Parathyroid adenoma (tissue), 2 donors: ENCODE measurements around the gene GNA12.

ENCODE experiments used
- H2AFZ ChIP-seq: fragments of 300-600 bp; sonication (generic); one replicate; pipeline ENCODE4 v1.7.0; 2017; ENCODE audit warnings: antibody characterized with exemption, mild to moderate bottlenecking
- H3K27ac ChIP-seq: fragments of 300-600 bp; sonication (generic); one replicate; pipeline ENCODE4 v1.7.0; 2017
- H3K27me3 ChIP-seq: fragments of 300-600 bp; sonication (generic); one replicate; pipeline ENCODE4 v1.7.0; 2017; ENCODE audit warnings: low read length; ENCODE audit not compliant: control insufficient read depth, insufficient read depth
- H3K36me3 ChIP-seq: fragments of 300-600 bp; sonication (generic); one replicate; pipeline ENCODE4 v1.7.0; 2017; ENCODE audit warnings: low read length; ENCODE audit not compliant: control insufficient read depth, insufficient read depth
- H3K4me1 ChIP-seq: fragments of 300-600 bp; sonication (generic); one replicate; pipeline ENCODE4 v1.7.0; 2017; ENCODE audit warnings: control low read depth
- H3K4me2 ChIP-seq: fragments of 300-600 bp; sonication (generic); one replicate; pipeline ENCODE4 v1.7.0; 2017; ENCODE audit warnings: low read length
- H3K4me3 ChIP-seq: fragments of 300-600 bp; sonication (generic); one replicate; pipeline ENCODE4 v1.7.0; 2017; ENCODE audit warnings: low read depth, low read length
- H3K79me2 ChIP-seq: fragments of 300-600 bp; sonication (generic); one replicate; pipeline ENCODE4 v1.7.0; 2017; ENCODE audit warnings: control low read depth
- H3K9ac ChIP-seq: fragments of 300-600 bp; sonication (generic); one replicate; pipeline ENCODE4 v1.7.0; 2017; ENCODE audit warnings: mild to moderate bottlenecking
- H3K9me3 ChIP-seq: fragments of 300-600 bp; sonication (generic); one replicate; pipeline ENCODE4 v1.7.0; 2017; ENCODE audit warnings: low read length; ENCODE audit not compliant: control insufficient read depth
- TF ChIP-seq, protein P1 (sequence below): fragments of 300-600 bp; sonication (generic); IDR thresholded peaks from one replicate; pipeline ENCODE4 v1.7.0; 2017; ENCODE audit warnings: antibody characterized with exemption, mild to moderate bottlenecking
- donor health status: primary hyperparathyroidism.

The GNA12 gene

DNA sequence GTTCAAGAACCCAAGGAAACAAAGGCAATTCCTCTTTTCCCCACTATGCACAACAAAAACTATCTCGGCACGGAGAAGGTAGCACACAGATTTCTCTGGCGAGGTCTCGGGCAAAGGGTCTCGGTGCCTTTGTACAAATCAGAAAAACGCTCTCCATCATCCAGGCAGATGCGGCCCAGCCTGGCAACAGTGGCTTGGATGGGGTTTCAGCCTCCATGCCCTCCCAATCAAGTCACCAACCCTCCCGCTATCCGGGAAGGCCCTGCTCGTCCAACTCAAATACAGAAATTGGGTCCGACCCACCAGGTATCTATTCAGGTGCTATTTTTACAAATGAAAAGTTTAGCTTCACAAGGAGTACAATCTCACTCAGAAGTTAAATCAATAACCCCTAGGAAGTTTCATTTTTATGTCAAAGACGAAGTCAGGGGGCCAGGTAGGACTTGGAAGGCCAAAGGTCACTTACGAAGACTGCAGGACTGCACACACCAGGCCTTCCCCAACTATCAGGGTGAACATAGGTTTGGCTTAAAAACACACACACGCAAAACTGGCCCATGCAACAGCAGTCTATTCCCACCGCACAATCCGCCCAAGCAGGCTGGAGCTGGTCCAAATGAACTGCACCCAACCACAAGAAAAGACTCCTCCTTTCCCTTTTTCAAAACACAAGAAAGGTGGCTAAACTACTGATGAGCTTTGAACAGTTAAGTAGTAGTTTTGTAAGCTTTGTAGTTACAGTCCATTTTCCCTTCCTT lies 43.0 kb downstream of the GNA12 start:
- H3K9ac ChIP-seq, result no peak overlapping the region
- peaks cover 5% of the 10 kb centered on the region for H3K4me1 ChIP-seq

DNA sequence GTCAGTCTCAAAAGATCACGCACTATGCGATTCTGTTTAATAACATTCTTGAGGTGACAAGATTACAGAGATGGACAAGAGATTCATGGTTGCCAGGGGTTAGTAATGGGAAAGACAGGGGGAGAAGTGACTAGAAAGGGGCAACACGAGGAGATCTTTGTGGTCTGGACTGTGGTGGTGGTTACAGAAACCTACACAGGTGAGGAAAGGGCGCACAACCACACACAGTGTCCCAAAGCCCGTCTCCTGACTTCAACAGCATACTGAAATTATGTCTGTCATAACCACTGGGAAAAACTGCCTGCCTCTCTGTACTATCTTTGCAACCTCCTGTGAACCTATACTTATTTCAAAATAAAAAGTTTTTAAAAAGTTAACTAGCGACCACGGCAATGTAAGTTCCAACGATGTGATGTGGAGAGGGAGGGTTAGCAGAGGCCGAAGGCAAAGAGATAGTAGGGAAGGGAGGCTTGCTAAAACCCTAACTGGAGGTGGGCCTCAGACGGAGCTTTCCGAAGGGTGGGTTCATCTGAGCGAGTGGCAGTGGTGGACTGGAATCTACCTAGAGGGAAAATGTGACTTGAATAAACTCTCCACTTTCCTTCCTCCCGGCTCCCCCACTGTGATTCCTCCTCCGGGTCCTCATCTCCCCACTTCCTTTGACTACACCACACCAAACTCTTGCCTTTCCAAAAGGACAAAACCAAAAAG lies 43.7 kb downstream of the GNA12 start:
- Histone ChIP-seq H3K9me3 (no peaks in the 10 kb centered on the region), H3K27ac (no peak overlapping the region), H3K4me1 (peaks cover 5% of the 10 kb centered on the region), H3K4me3 (no peak overlapping the region), H3K4me2 (no peak overlapping the region), H2AFZ (no peak overlapping the region), H3K36me3 (no peaks in the 10 kb centered on the region), H3K9ac (no peak overlapping the region), H3K27me3 (no peaks in the 10 kb centered on the region), H3K79me2 (peaks cover 23% of the 10 kb centered on the region)
- TF ChIP-seq, protein P1, sequence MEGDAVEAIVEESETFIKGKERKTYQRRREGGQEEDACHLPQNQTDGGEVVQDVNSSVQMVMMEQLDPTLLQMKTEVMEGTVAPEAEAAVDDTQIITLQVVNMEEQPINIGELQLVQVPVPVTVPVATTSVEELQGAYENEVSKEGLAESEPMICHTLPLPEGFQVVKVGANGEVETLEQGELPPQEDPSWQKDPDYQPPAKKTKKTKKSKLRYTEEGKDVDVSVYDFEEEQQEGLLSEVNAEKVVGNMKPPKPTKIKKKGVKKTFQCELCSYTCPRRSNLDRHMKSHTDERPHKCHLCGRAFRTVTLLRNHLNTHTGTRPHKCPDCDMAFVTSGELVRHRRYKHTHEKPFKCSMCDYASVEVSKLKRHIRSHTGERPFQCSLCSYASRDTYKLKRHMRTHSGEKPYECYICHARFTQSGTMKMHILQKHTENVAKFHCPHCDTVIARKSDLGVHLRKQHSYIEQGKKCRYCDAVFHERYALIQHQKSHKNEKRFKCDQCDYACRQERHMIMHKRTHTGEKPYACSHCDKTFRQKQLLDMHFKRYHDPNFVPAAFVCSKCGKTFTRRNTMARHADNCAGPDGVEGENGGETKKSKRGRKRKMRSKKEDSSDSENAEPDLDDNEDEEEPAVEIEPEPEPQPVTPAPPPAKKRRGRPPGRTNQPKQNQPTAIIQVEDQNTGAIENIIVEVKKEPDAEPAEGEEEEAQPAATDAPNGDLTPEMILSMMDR, result no peak

More for the DNA sequence above, 43.0 kb downstream of the GNA12 start:
- TF ChIP-seq, protein P1, result no peak
- H3K79me2 ChIP-seq, result peaks cover 25% of the 10 kb centered on the region
- H3K4me3 ChIP-seq, result no peak overlapping the region
- H2AFZ ChIP-seq, result no peak overlapping the region
- no peaks in the 10 kb centered on the region for H3K36me3 ChIP-seq
- no peaks in the 10 kb centered on the region for H3K27me3 ChIP-seq
- H3K4me2 ChIP-seq, result no peak overlapping the region
- no peaks in the 10 kb centered on the region for H3K9me3 ChIP-seq
- H3K27ac ChIP-seq, result no peak overlapping the region

DNA sequence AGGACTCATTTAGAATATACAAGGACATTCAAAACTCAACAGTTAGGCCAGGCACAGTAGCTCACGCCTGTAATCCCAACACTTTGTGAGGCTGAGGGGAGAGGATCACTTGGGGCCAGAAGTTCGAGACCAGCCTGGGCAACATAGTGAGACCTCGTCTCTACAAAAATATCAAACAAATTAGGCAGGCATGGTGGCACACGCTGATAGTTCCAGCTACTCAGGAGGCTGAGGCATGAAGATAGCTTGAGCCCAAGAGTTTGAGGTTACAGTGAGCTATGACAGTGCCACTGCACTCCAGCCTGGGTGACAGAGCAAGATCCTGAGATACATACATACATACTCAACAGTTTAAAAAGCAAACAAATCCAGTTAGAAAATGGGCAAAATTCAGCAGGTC lies 44.9 kb downstream of the GNA12 start:
- H3K36me3 ChIP-seq, result no peaks in the 10 kb centered on the region
- TF ChIP-seq, protein P1, result no peak
- H3K4me1 ChIP-seq, result peaks cover 5% of the 10 kb centered on the region
- H3K27me3 ChIP-seq, result no peaks in the 10 kb centered on the region
- no peak overlapping the region for H3K4me2 ChIP-seq
- H3K9ac ChIP-seq, result no peak overlapping the region
- H3K9me3 ChIP-seq, result no peaks in the 10 kb centered on the region
- H3K4me3 ChIP-seq, result no peak overlapping the region
- no peak overlapping the region for H3K27ac ChIP-seq
- H2AFZ ChIP-seq, result no peak overlapping the region
- peaks cover 23% of the 10 kb centered on the region for H3K79me2 ChIP-seq

DNA sequence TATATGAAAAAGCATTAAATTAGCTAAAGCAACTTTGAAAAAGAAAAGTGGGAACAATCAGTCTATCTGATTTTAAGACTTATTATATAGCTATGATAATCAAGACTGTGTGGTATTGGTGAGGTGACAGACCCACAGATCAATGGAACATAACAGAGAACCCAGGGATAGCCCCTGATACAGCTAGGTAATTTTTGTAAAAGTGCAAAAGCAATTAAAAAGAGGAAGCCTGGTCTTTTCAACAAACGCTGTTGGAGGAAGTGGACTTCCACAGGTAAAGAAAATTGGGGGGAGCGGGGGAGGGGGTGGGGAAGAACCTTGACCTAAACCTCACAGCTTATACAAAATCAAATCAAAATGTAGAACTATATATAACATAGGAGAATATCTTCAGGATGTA lies 45.4 kb downstream of the GNA12 start:
- Histone ChIP-seq H3K79me2 (peaks cover 23% of the 10 kb centered on the region), H2AFZ (no peak overlapping the region), H3K9ac (no peak overlapping the region), H3K4me3 (no peak overlapping the region), H3K36me3 (no peaks in the 10 kb centered on the region), H3K9me3 (no peaks in the 10 kb centered on the region), H3K4me2 (no peak overlapping the region), H3K27ac (no peak overlapping the region), H3K4me1 (peaks cover 5% of the 10 kb centered on the region), H3K27me3 (no peaks in the 10 kb centered on the region)
- TF ChIP-seq, protein P1, result no peak
